ENCODE data around the gene SORCS3.

- TF ChIP-seq CTCF (IDR thresholded peaks at IDR 0.05) (no peak), POLR2A (IDR thresholded peaks at IDR 0.05) (no peak)
Measured at GRCh38 chr10:104784452-104784851, 143.4 kb downstream of the SORCS3 start.

All from body of pancreas (tissue), 4 donors.